ENCODE data around the gene DPEP1.
"Not testable (repeated sequence)": the region's sequence is repeated elsewhere in the genome, so short reads cannot be mapped to it uniquely, and the experiment has no call there.

Gene DPEP1

GRCh38 chr16:89667000-89667399 is 53.6 kb downstream of the DPEP1 start:
- CTCF ChIA-PET: interaction anchor here (0.7 to 0.9 kb wide), 2 partner anchors 91 to 351 kb away, joined by 3 read pairs; partner anchors contain the start of gene CPNE7
- peak overlapping the region; percentile 61; the same call in 1 of the 2 replicates for H3K27ac ChIP-seq
- POLR2A ChIA-PET (ENCODE audit: low non-redundant PET); DNase-seq (ENCODE audit: low spot score): not testable (repeated sequence)
- peak; percentile 23 for TF ChIP-seq CTCF (conservative IDR thresholded peaks at IDR 0.05; ENCODE audit: low read depth)

GRCh38 chr16:89667633-89668032 is 54.2 kb downstream of the DPEP1 start:
- POLR2A ChIA-PET (ENCODE audit: low non-redundant PET): no interaction called here
- DNase-seq (ENCODE audit: low spot score): no peak
- CTCF ChIA-PET: interaction anchor here (0.7 to 0.9 kb wide), 2 partner anchors 92 to 351 kb away, joined by 3 read pairs; partner anchors contain the start of gene CPNE7
- peak overlapping the region; percentile 61 for H3K27ac ChIP-seq
- TF ChIP-seq CTCF (conservative IDR thresholded peaks at IDR 0.05; ENCODE audit: low read depth): no peak

GRCh38 chr16:89668790-89669158 is 55.3 kb downstream of the DPEP1 start:
- ChIA-PET POLR2A (ENCODE audit: low non-redundant PET) (no interaction called here), CTCF (no interaction called here)
- DNase-seq (ENCODE audit: low spot score): no peak
- peak overlapping the region; percentile 61 for H3K27ac ChIP-seq
- no peak for TF ChIP-seq CTCF (conservative IDR thresholded peaks at IDR 0.05; ENCODE audit: low read depth)

DNA sequence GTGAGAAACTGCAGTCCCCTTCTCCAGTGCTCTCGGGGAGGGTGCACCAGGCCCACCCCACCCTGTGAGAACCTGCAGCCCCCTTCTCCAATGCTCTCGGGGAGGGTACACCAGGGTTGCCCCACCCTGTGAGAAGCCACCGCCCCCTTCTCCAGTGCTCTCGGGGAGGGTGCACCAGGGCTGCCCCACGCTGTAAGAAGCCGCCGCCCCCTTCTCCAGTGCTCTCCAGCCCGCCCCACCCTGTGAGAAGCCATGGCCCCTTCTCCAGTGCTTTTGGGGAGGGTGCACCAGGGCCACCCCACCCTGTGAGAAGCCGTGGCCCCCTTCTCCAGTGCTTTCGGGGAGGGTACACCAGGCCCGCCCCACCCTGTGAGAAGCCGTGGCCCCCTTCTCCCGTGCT is 56.3 kb downstream of the DPEP1 start:
- ChIA-PET POLR2A (ENCODE audit: low non-redundant PET) (no interaction called here), CTCF (no interaction called here)
- DNase-seq (ENCODE audit: low spot score): no peak
- no peak for TF ChIP-seq CTCF (conservative IDR thresholded peaks at IDR 0.05; ENCODE audit: low read depth)
- no peak overlapping the region for H3K27ac ChIP-seq

- no peak for DNase-seq (ENCODE audit: low spot score)
- no peak for TF ChIP-seq CTCF (conservative IDR thresholded peaks at IDR 0.05; ENCODE audit: low read depth)
- ChIA-PET POLR2A (ENCODE audit: low non-redundant PET) (interaction anchor here (0.5 to 1.4 kb wide), 3 partner anchors 16 to 409 kb away, joined by 3 to 5 read pairs (median 3); partner anchors contain the start of gene CDK10), CTCF (interaction anchor here (0.6 kb wide), 3 partner anchors 17 to 41 kb away, joined by 3 read pairs; no protein-coding TSS in a partner anchor)
- H3K27ac ChIP-seq: peak overlapping the region; percentile 51
These were observed 57.3 kb downstream of the DPEP1 start for GRCh38 chr16:89670496-89671431.

- POLR2A ChIA-PET (ENCODE audit: low non-redundant PET): interaction anchor here (0.5 to 1.4 kb wide), 4 partner anchors 15 to 410 kb away, joined by 3 to 5 read pairs (median 3); partner anchors contain the start of gene CDK10
- CTCF ChIA-PET: interaction anchor here (0.6 kb wide), 1 partner anchor 23 kb away, joined by 3 read pairs; no protein-coding TSS in a partner anchor
- DNase-seq (ENCODE audit: low spot score); H3K27ac ChIP-seq: not testable (repeated sequence)
These were observed 58.1 kb downstream of the DPEP1 start for GRCh38 chr16:89671565-89671964.
